SJCRH30 (cell line): ENCODE results near the gene FAM184B. TPM values are rescaled to one million over a fixed set of nuclear protein-coding genes. Genes with fewer than 3 reads are reported as not detected.
"Not testable (repeated sequence)": the region's sequence is repeated elsewhere in the genome, so short reads cannot be mapped to it uniquely, and the experiment has no call there.

Experiments used
- DNase-seq, 2 experiments: peaks; one replicate each; pipeline ENCODE4 v3.0.0-alpha.2; 2015 to 2020
- H3K27ac ChIP-seq: fragments of 250-450 bp; sonication (Bioruptor Pico); 2 replicates; pipeline ENCODE4 v1.5.1; 2020; ENCODE audit warnings: mild to moderate bottlenecking, moderate library complexity
- H3K27me3 ChIP-seq: fragments of 250-450 bp; sonication (Bioruptor Pico); 2 replicates; pipeline ENCODE4 v1.5.1; 2020; ENCODE audit warnings: mild to moderate bottlenecking, moderate library complexity
- H3K36me3 ChIP-seq: fragments of 250-450 bp; sonication (Bioruptor Pico); 2 replicates; pipeline ENCODE4 v1.5.1; 2020; ENCODE audit warnings: mild to moderate bottlenecking, moderate library complexity
- H3K4me1 ChIP-seq: fragments of 250-450 bp; sonication (Bioruptor Pico); 2 replicates; pipeline ENCODE4 v1.5.1; 2020; ENCODE audit warnings: mild to moderate bottlenecking, moderate library complexity
- H3K4me3 ChIP-seq: fragments of 250-450 bp; sonication (Bioruptor Pico); 2 replicates; pipeline ENCODE4 v1.5.1; 2020; ENCODE audit warnings: mild to moderate bottlenecking, moderate library complexity
- H3K9me3 ChIP-seq: fragments of 250-450 bp; sonication (Bioruptor Pico); replicated peaks from 2 replicates; pipeline ENCODE4 v1.5.1; 2020; ENCODE audit warnings: mild to moderate bottlenecking, moderate library complexity
- total RNA-seq: library from RNA; depleted of rRNA; stranded (reverse); fragments of >200 nt; shearing (Covaris generic); gene quantifications from 2 replicates; pipeline ENCODE4 v1.2.3, GENCODE V29; 2014

FAM184B gene
- total RNA-seq, 1 experiment from 2014 or later = 0.02 TPM

GRCh38 chr4:17664755-17665154, 116.7 kb downstream of the FAM184B start:
- no peak overlapping the region for H3K27ac ChIP-seq
- peak; percentile 29 to 56 for DNase-seq
- no peaks in the 10 kb centered on the region for H3K9me3 ChIP-seq
- no peak overlapping the region for H3K4me3 ChIP-seq
- no peaks in the 10 kb centered on the region for H3K27me3 ChIP-seq
- no peaks in the 10 kb centered on the region for H3K4me1 ChIP-seq
- H3K36me3 ChIP-seq = no peaks in the 10 kb centered on the region

- DNase-seq = no peak
- no peaks in the 10 kb centered on the region for H3K9me3 ChIP-seq
Observed at GRCh38 chr4:17662694-17663093, 118.7 kb downstream of the FAM184B start.

GRCh38 chr4:17659196-17659595, 122.2 kb downstream of the FAM184B start:
- not testable (repeated sequence) for H3K27me3 ChIP-seq, H3K27ac ChIP-seq, H3K9me3 ChIP-seq, DNase-seq, H3K4me1 ChIP-seq, H3K4me3 ChIP-seq, H3K36me3 ChIP-seq

More at GRCh38 chr4:17662694-17663093, 118.7 kb downstream of the FAM184B start:
- Histone ChIP-seq H3K27ac (no peak overlapping the region), H3K27me3 (no peaks in the 10 kb centered on the region), H3K36me3 (no peaks in the 10 kb centered on the region), H3K4me3 (no peak overlapping the region), H3K4me1 (no peaks in the 10 kb centered on the region)

- Histone ChIP-seq H3K36me3 (no peaks in the 10 kb centered on the region), H3K27ac (no peak overlapping the region), H3K4me1 (no peaks in the 10 kb centered on the region), H3K9me3 (no peaks in the 10 kb centered on the region), H3K27me3 (no peaks in the 10 kb centered on the region), H3K4me3 (no peak overlapping the region)
- DNase-seq = no peak
Observed at GRCh38 chr4:17657849-17658248, 123.6 kb downstream of the FAM184B start.

- no peak overlapping the region for H3K4me3 ChIP-seq
- DNase-seq = no peak
- H3K27me3 ChIP-seq = no peaks in the 10 kb centered on the region
- H3K9me3 ChIP-seq = no peaks in the 10 kb centered on the region
- no peak overlapping the region for H3K27ac ChIP-seq
- H3K36me3 ChIP-seq = no peaks in the 10 kb centered on the region
- H3K4me1 ChIP-seq = no peaks in the 10 kb centered on the region
Observed at GRCh38 chr4:17657090-17657489, 124.3 kb downstream of the FAM184B start.

DNA sequence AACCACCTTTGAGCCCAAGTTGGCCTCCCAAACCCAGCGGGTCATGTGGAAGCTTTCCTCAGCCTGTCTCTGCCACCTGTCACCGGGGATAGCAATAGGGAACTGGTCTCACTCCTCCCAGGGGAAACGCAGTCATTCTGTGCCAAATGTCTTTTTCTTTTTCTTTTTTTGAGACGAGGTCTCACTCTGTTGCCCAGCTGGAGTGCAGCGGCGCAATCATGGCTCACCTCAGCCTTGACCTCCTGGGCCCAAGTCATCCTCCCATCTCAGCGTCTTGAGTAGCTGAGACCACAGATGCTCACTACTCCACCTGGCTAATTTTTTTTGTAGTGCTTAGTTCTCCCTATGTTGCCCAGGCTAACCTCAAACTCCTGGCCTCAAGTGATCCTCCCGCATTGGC, 126.7 kb downstream of the FAM184B start:
- Histone ChIP-seq H3K27me3 (no peaks in the 10 kb centered on the region), H3K36me3 (no peaks in the 10 kb centered on the region), H3K9me3 (no peaks in the 10 kb centered on the region), H3K27ac (no peak overlapping the region), H3K4me1 (0 out of 2 replicates have a peak, but pooled peaks cover 2% of the 10 kb centered on the region), H3K4me3 (no peak overlapping the region)
- no peak for DNase-seq

DNA sequence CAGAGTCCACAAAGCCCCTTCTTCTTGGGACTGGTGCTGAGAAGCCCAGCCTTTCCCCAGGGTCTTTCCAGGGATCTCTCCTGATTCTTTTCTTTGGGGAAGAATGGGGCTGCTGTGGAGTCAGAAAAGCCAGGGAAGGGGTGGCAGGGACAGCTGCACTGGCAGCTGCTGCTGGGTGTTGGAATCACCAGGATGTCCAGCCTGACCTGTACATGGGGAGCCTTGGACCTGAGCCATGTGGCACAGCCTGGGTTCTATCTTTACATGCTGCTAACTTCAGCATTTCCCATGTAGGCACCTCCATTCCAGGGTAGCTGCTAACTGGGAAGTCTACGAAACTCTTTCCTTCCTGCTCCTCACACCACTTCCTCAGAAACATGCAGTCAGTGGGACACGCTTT, 131.0 kb downstream of the FAM184B start:
- Histone ChIP-seq H3K4me1 (0 out of 2 replicates have a peak, but pooled peaks cover 2% of the 10 kb centered on the region), H3K9me3 (no peaks in the 10 kb centered on the region), H3K4me3 (no peak overlapping the region), H3K27me3 (no peaks in the 10 kb centered on the region), H3K27ac (no peak overlapping the region), H3K36me3 (no peaks in the 10 kb centered on the region)
- peak; percentile 43 to 60 for DNase-seq

DNA sequence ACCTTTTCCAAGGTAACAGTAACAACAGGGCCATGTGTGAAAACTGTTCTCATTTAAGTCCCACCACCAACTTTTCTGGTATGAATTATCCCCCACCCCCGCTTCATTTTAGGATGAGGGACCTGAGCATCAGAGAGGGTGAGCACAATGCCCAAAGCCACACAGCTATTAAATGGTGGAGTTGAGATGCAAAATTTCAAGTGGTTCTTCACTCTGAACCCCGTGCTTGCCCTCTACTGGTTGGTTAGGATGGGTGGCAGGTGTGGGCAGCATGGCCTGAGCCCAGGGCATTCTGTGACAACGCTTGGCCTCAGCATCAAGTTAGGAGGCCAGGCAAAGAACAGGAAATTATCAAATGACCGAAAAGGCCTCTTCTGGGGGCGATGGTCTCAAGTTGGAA, 133.5 kb downstream of the FAM184B start:
- H3K27ac ChIP-seq = no peak overlapping the region
- no peak overlapping the region for H3K4me3 ChIP-seq
- H3K9me3 ChIP-seq = no peaks in the 10 kb centered on the region
- H3K4me1 ChIP-seq = 0 out of 2 replicates have a peak, but pooled peaks cover 2% of the 10 kb centered on the region
- DNase-seq = no peak
- no peaks in the 10 kb centered on the region for H3K27me3 ChIP-seq
- H3K36me3 ChIP-seq = no peaks in the 10 kb centered on the region

- H3K27ac ChIP-seq = no peak overlapping the region
- DNase-seq = no peak
- no peaks in the 10 kb centered on the region for H3K9me3 ChIP-seq
- H3K27me3 ChIP-seq = no peaks in the 10 kb centered on the region
- 0 out of 2 replicates have a peak, but pooled peaks cover 2% of the 10 kb centered on the region for H3K4me1 ChIP-seq
- H3K4me3 ChIP-seq = no peak overlapping the region
- no peaks in the 10 kb centered on the region for H3K36me3 ChIP-seq
Observed at GRCh38 chr4:17647176-17647806, 134.1 kb downstream of the FAM184B start.

DNA sequence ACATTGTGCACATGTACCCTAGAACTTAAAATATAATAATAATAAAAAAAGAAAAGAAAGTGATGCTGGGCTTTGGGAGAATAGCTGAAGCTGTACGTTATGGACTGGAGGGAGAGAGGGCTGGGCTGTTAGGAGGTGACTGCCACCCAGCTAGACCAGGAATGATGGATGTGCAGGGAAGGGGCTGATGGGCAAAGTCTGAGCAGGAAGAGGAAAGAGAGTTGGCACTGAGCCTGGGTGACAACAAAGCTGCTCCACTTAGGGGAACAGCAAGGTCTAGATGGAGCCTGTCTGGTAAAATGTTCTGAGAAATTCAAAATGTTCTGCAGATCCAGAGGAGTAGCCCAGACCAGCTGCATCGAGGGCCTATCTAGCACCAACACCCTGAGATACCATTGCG, 134.7 kb downstream of the FAM184B start:
- DNase-seq = no peak
- no peaks in the 10 kb centered on the region for H3K36me3 ChIP-seq
- H3K9me3 ChIP-seq = no peaks in the 10 kb centered on the region
- H3K4me1 ChIP-seq = 0 out of 2 replicates have a peak, but pooled peaks cover 2% of the 10 kb centered on the region
- no peak overlapping the region for H3K4me3 ChIP-seq
- no peaks in the 10 kb centered on the region for H3K27me3 ChIP-seq
- no peak overlapping the region for H3K27ac ChIP-seq

- Histone ChIP-seq H3K4me1 (no peaks in the 10 kb centered on the region), H3K9me3 (no peaks in the 10 kb centered on the region), H3K27ac (no peak overlapping the region), H3K4me3 (no peak overlapping the region), H3K36me3 (no peaks in the 10 kb centered on the region), H3K27me3 (no peaks in the 10 kb centered on the region)
- DNase-seq = no peak
Observed at GRCh38 chr4:17642398-17642783, 139.0 kb downstream of the FAM184B start.

DNA sequence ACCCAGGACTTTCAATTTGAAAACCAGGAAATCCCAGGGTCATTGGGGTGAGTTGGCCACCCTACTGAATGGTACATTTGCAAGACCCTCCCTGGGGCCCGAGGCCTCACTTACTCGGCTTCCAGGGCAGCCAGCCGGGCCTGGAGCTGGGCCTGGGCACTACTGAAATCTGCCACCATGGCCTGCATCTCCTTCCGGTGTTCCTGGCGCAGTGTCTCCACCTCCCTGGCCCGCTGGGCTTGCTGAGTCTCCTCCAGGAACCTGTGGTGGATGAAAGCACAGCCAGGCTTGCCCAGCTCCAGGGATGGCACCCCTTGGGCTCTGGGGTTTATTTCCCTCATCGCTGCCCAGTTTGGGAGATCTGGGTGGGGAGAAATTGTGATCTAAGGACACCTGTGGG, 142.3 kb downstream of the FAM184B start:
- Histone ChIP-seq H3K9me3 (no peaks in the 10 kb centered on the region), H3K36me3 (peaks cover 6% of the 10 kb centered on the region; the same call in 1 of the 2 replicates), H3K4me1 (no peaks in the 10 kb centered on the region), H3K27me3 (no peaks in the 10 kb centered on the region), H3K4me3 (no peak overlapping the region), H3K27ac (no peak overlapping the region)
- DNase-seq = no peak

DNA sequence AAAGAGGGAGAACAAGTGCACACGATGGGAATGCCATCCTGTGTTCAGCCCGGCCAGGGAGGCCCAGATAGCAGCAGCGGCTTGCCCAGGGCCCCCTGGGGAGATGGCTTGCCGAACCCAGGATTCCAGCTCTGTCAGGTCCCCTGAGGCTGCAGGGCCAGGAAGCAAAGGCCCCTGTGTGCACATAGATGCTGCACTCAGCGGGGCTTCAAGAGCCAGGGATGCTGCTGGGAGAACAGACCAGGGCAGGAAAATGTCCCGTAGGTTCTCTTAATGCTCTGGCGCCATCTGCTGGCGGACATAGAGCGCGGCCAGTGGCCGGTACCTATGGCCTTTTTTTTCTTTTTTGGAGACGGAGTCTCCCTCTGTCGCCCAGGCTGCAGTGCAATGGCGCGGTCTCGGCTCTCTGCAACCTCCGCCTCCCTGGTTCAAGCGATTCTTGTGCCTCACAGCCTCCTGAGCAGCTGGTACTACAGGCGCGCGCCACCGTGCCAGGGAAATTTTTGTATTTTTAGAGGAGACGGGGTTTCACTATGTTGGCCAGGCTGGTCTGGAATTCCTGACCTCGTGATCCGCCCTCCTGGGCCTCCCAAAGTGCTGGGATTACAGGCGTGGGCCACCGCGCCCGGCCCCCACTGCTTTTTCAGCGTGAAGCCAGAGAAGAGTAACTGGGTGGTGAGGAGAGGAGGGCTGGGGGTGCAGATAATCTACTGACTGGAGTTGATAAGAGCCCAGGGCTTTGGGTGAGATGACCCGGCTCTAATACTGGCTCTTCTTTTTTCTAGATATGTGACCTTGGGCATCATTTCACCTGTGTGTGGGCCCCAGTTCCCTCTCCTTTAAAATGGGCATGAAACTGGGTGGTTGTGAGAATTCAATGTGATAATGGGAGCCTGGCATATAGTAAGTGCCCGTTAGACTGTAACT, 144.5 kb downstream of the FAM184B start:
- no peaks in the 10 kb centered on the region for H3K9me3 ChIP-seq
- H3K27me3 ChIP-seq = no peaks in the 10 kb centered on the region
- H3K4me3 ChIP-seq = no peak overlapping the region
- DNase-seq = peak; percentile 71 to 84
- no peak overlapping the region for H3K27ac ChIP-seq
- H3K4me1 ChIP-seq = no peaks in the 10 kb centered on the region
- H3K36me3 ChIP-seq = peaks cover 24% of the 10 kb centered on the region

DNA sequence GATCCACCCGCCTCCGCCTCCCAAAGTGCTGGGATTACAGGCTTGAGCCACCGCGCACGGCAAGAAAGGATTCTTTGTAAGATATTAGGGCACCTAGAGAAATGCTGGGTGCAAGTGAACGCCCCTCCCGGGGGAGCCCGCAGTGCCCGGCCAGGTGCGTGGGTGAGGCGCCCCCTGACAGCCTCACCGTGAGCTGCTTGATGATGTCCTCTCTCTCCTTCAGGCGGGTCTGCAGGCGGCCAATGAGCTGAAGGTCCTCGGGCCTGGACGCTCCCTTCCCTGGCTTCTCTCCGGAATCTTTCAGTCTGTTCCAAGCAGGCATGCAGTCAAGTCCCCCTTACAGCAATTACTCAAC, 145.1 kb downstream of the FAM184B start:
- H3K9me3 ChIP-seq = no peaks in the 10 kb centered on the region
- no peak overlapping the region for H3K4me3 ChIP-seq
- no peaks in the 10 kb centered on the region for H3K4me1 ChIP-seq
- H3K27ac ChIP-seq = no peak overlapping the region
- no peaks in the 10 kb centered on the region for H3K27me3 ChIP-seq
- no peak for DNase-seq
- peaks cover 28% of the 10 kb centered on the region for H3K36me3 ChIP-seq

DNA sequence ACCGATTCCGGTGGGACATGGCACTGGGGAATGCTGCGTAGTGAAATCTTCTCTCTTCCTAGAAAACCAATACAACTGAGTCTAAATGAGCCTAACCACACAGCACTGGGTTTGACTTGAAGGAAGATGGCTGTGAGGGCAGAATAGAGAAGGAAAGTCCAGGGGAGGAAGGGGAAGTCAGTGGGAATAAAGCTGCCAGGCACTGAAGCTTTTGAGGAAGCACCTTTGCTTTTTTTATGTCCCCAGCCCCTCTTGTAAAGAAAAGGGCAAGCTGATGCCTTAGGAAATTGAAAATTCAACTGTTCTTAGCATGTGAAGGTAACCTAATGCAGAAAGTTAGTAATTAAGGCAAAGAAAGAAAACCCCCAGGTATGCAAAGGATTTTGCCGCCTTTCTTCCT, 146.4 kb downstream of the FAM184B start:
- H3K4me1 ChIP-seq = no peaks in the 10 kb centered on the region

More for the DNA sequence above, 146.4 kb downstream of the FAM184B start:
- Histone ChIP-seq H3K4me3 (no peak overlapping the region), H3K36me3 (peaks cover 33% of the 10 kb centered on the region), H3K27ac (no peak overlapping the region), H3K9me3 (no peaks in the 10 kb centered on the region), H3K27me3 (no peaks in the 10 kb centered on the region)
- no peak for DNase-seq
